Endothelial cell of umbilical vein (primary cell): ENCODE measurements around the gene EMC8.

Experiments
- CTCF ChIP-seq, 2 donors: IDR thresholded peaks; 1 replicate in 1 of 2; 2 replicates in 1 of 2; pipeline ENCODE4 v1.5.1; 2011; ENCODE audit warnings: low read length in 2 of 2, mild to moderate bottlenecking in 2 of 2, moderate library complexity in 2 of 2, control low read depth in 1 of 2, inconsistent platforms in 1 of 2, low read depth in 1 of 2; ENCODE audit not compliant: insufficient read depth in 1 of 2; ENCODE audit errors: extremely low read depth in 1 of 2
- FOS ChIP-seq: IDR thresholded peaks from 2 replicates; pipeline ENCODE4 v1.6.1; 2011; ENCODE audit warnings: mild to moderate bottlenecking, low read length, moderate library complexity, borderline replicate concordance; ENCODE audit not compliant: insufficient read depth
- GATA2 ChIP-seq: IDR thresholded peaks from 2 replicates; pipeline ENCODE4 v1.7.0; 2011; ENCODE audit warnings: low read depth, mild to moderate bottlenecking, moderate library complexity, mixed read lengths, low read length; ENCODE audit not compliant: insufficient read length, insufficient read depth
- JUN ChIP-seq: IDR thresholded peaks from 2 replicates; pipeline ENCODE4 v1.6.1; 2011; ENCODE audit warnings: borderline replicate concordance, low read depth; ENCODE audit not compliant: insufficient read length, insufficient read depth
- POLR2A ChIP-seq: IDR thresholded peaks from 2 replicates; pipeline ENCODE4 v1.6.1; 2012; ENCODE audit warnings: low read depth, mild to moderate bottlenecking, control low read depth, low read length

GRCh38 chr16:85752511-85753420 is 46.6 kb downstream of the EMC8 start:
- TF ChIP-seq FOS (no peak), CTCF (IDR thresholded peaks at IDR 0.05; ENCODE audit: extremely low read depth in 1 of 2, insufficient read depth in 1 of 2, low read depth in 1 of 2, low read length in 2 of 2) (no peak), POLR2A (no peak), GATA2 (no peak), JUN (no peak)
